Thoracic aorta (tissue), 2 donors: ENCODE measurements around the gene SF3A2. TPM values are rescaled to one million over a fixed set of nuclear protein-coding genes. Genes with fewer than 3 reads are reported as not detected.

ENCODE experiments used
- ATAC-seq: fragments of 150-250 bp; one replicate; pipeline ENCODE4 v1.8.0; 2017; ENCODE audit warnings: low read depth; ENCODE audit not compliant: insufficient number of reproducible peaks, low FRiP score
- DNase-seq: peaks from one replicate; pipeline ENCODE4 v3.0.0-alpha.2; 2020; ENCODE audit warnings: low spot score
- H3K27ac ChIP-seq, 2 donors: fragments of 200-600 bp; sonication (generic); 1 replicate in 1 of 2; 2 replicates in 1 of 2; pipeline ENCODE4 v1.5.1; 2016; ENCODE audit warnings: mild to moderate bottlenecking in 2 of 2, moderate library complexity in 2 of 2
- H3K27me3 ChIP-seq: fragments of 200-600 bp; sonication (generic); replicated peaks from 2 replicates; pipeline ENCODE4 v1.6.0; 2016; ENCODE audit warnings: mild to moderate bottlenecking; ENCODE audit not compliant: insufficient read depth
- H3K36me3 ChIP-seq: fragments of 200-600 bp; sonication (generic); one replicate; pipeline ENCODE4 v1.5.1; 2016
- H3K4me1 ChIP-seq, 2 donors: fragments of 200-600 bp; sonication (generic); 1 replicate in 1 of 2; 2 replicates in 1 of 2; pipeline versions ENCODE4 v1.5.1 to v1.6.0; 2016; ENCODE audit warnings: low read depth in 2 of 2, mild to moderate bottlenecking in 1 of 2; ENCODE audit not compliant: control insufficient read depth in 1 of 2
- H3K4me3 ChIP-seq: fragments of 200-600 bp; sonication (generic); 2 replicates; pipeline ENCODE4 v1.5.1; 2016; ENCODE audit warnings: mild to moderate bottlenecking
- H3K9me3 ChIP-seq: fragments of 200-600 bp; sonication (generic); 2 replicates; pipeline ENCODE4 v1.5.1; 2016
- CTCF ChIP-seq: fragments of 200-600 bp; sonication (generic); IDR thresholded peaks from one replicate; pipeline ENCODE4 v1.5.1; 2019; ENCODE audit warnings: antibody characterized with exemption
- total RNA-seq, 2 donors: library from RNA; depleted of rRNA; stranded (reverse); fragments of >200 nt; gene quantifications; one replicate each; pipeline versions ENCODE4 v1.1.0 to v1.2.3, GENCODE V29; 2016

Gene SF3A2
- total RNA-seq, 2 donors from 2014 or later = 23.8 to 43.7 TPM

- Histone ChIP-seq H3K4me3 (no peak overlapping the region), H3K4me1 (no peaks in the 10 kb centered on the region), H3K36me3 (peaks cover 37% of the 10 kb centered on the region), H3K9me3 (no peaks in the 10 kb centered on the region), H3K27me3 (no peaks in the 10 kb centered on the region), H3K27ac (no peak overlapping the region)
- DNase-seq (no peak), ATAC-seq (no peak)
- no peak for TF ChIP-seq CTCF
These were observed 11.1 kb upstream of the SF3A2 start for GRCh38 chr19:2225415-2226050.

- H3K27ac ChIP-seq = no peak overlapping the region
- H3K27me3 ChIP-seq = no peaks in the 10 kb centered on the region
- no peak for TF ChIP-seq CTCF
- DNase-seq (no peak), ATAC-seq (no peak)
- no peaks in the 10 kb centered on the region for H3K4me1 ChIP-seq
- peaks cover 40% of the 10 kb centered on the region for H3K36me3 ChIP-seq
- no peaks in the 10 kb centered on the region for H3K9me3 ChIP-seq
- no peak overlapping the region for H3K4me3 ChIP-seq
These were observed 10.4 kb upstream of the SF3A2 start for GRCh38 chr19:2226051-2226839.

- Histone ChIP-seq H3K36me3 (peaks cover 40% of the 10 kb centered on the region), H3K4me1 (no peaks in the 10 kb centered on the region)
- ATAC-seq = no peak
These were observed 9.7 kb upstream of the SF3A2 start for GRCh38 chr19:2226840-2227360.

GRCh38 chr19:2227415-2228156 lies 9.0 kb upstream of the SF3A2 start:
- DNase-seq (no peak), ATAC-seq (no peak)
- no peaks in the 10 kb centered on the region for H3K4me1 ChIP-seq
- H3K27me3 ChIP-seq = no peaks in the 10 kb centered on the region
- peaks cover 40% of the 10 kb centered on the region for H3K36me3 ChIP-seq
- TF ChIP-seq CTCF = no peak
- H3K27ac ChIP-seq = no peak overlapping the region
- no peaks in the 10 kb centered on the region for H3K9me3 ChIP-seq
- no peak overlapping the region for H3K4me3 ChIP-seq

More at GRCh38 chr19:2226840-2227360, 9.7 kb upstream of the SF3A2 start:
- Histone ChIP-seq H3K9me3 (no peaks in the 10 kb centered on the region), H3K27ac (no peak overlapping the region), H3K4me3 (no peak overlapping the region), H3K27me3 (no peaks in the 10 kb centered on the region)
- DNase-seq = no peak
- no peak for TF ChIP-seq CTCF
